GM12801 (cell line): ENCODE results near the gene FAM107A.

ENCODE experiments used
- TF ChIP-seq, protein P1 (sequence below): IDR thresholded peaks from one replicate; pipeline ENCODE4 v1.5.1; 2011; ENCODE audit warnings: control low read depth; ENCODE audit not compliant: insufficient read length; ENCODE audit errors: extremely low read depth

The FAM107A gene

DNA sequence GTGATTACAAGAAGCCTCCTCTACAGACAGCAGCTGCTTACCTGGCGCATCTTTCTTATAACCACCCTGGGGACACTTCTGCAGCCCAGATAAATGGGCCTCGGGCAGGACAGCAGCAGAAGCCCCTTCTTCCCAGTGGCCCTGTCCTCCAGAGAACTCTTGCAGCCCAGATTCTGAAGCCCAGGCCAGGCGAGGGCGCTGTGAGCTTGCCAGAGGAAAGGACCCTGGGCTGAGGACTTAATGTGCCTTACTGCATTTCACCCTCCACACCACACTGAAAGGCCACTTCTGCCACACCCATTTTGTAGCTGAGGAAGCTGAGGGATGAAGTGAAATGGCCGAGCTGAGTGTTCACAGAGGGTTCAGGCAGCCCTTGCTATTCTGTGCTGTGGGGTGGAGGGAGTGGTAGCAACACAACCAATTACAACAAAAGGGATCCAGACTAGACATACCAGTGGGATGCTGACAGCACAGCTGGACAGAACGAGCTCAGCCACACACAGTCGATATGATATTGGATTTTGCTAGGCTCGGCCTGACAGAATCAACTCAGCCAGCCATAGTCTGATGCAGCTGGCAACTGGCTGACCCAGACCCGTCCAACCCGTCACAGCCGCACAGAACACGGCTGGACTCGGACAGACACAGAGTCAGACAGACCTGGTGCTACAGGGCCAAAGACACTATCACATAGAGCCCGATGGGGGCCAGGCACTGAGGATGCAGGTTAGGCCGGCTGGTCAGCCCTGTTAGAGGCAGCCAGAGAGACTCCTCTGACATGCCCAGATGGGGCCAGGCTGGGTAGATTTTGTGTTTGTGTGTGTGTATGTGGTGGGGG is 47.5 kb downstream of the FAM107A start:
- TF ChIP-seq, protein P1, sequence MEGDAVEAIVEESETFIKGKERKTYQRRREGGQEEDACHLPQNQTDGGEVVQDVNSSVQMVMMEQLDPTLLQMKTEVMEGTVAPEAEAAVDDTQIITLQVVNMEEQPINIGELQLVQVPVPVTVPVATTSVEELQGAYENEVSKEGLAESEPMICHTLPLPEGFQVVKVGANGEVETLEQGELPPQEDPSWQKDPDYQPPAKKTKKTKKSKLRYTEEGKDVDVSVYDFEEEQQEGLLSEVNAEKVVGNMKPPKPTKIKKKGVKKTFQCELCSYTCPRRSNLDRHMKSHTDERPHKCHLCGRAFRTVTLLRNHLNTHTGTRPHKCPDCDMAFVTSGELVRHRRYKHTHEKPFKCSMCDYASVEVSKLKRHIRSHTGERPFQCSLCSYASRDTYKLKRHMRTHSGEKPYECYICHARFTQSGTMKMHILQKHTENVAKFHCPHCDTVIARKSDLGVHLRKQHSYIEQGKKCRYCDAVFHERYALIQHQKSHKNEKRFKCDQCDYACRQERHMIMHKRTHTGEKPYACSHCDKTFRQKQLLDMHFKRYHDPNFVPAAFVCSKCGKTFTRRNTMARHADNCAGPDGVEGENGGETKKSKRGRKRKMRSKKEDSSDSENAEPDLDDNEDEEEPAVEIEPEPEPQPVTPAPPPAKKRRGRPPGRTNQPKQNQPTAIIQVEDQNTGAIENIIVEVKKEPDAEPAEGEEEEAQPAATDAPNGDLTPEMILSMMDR, result no peak

GRCh38 chr3:58528629-58529028 is 48.6 kb downstream of the FAM107A start:
- TF ChIP-seq, protein P1, result no peak

GRCh38 chr3:58526515-58526957 is 50.7 kb downstream of the FAM107A start:
- TF ChIP-seq, protein P1, result no peak

GRCh38 chr3:58524326-58524888 is 52.8 kb downstream of the FAM107A start:
- TF ChIP-seq, protein P1, result no peak

GRCh38 chr3:58522759-58523425 is 54.3 kb downstream of the FAM107A start:
- TF ChIP-seq, protein P1, result no peak

DNA sequence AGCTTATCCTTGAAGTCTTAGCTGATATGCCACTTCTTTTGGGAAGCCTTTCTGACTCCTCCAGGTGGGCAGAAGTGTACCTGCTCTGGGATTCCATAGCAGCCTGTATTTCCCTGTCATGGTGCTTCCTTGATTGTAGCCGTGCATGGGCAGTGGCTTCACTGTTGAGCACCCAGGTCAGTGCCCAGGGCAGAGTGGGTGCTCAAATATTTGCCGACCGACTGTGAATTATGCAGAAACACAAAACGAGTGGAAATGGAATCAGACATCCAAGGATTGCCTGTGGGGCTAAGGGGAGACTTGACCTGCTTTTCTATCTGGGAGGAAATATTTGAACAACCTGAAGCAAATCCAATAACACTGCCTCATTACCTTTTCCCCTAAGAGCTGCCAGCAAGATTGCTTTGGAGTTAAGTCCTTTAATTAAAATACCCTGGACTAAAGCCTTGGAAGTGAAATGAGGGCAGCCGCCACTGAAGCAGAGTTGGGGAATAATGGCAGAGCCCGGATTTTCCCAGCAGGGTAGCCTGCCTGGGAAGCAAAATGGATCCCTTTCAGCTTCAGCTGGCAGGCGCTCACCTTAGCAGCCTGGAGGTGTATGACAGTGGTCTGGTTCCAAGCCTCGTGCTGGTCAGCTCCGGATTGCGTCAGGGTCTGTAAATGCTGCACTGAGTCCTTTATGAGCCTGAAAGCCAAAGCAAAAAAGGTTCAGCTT is 55.1 kb downstream of the FAM107A start:
- TF ChIP-seq, protein P1, result no peak

GRCh38 chr3:58521336-58521670 is 55.9 kb downstream of the FAM107A start:
- TF ChIP-seq, protein P1, result no peak
